Muscle of back (tissue), 11 donors: ENCODE data around the gene CYTH3. TPM values are rescaled to one million over a fixed set of nuclear protein-coding genes. Genes with fewer than 3 reads are reported as not detected.
"Not testable (repeated sequence)": the region's sequence is repeated elsewhere in the genome, so short reads cannot be mapped to it uniquely, and the experiment has no call there.

ENCODE experiments used
- DNase-seq, 3 donors: peaks; one replicate each; pipeline versions ENCODE4 v3.0.0 to v3.0.0-alpha.2; 2013
- polyA plus RNA-seq, 10 donors: library from polyadenylated mRNA; unstranded; fragments of 120-200 nt; gene quantifications; one replicate each; pipeline ENCODE4 v1.2.1, GENCODE V29; 2013; ENCODE audit not compliant: insufficient read length in 10 of 10

Gene CYTH3
- polyA plus RNA-seq, 10 donors, result 28.9 to 46.4 (median 32.9) TPM

GRCh38 chr7:6155596-6155995 is 116.8 kb downstream of the CYTH3 start:
- DNase-seq, result no peak

GRCh38 chr7:6154542-6155404 is 117.7 kb downstream of the CYTH3 start:
- DNase-seq, result no peak

DNA sequence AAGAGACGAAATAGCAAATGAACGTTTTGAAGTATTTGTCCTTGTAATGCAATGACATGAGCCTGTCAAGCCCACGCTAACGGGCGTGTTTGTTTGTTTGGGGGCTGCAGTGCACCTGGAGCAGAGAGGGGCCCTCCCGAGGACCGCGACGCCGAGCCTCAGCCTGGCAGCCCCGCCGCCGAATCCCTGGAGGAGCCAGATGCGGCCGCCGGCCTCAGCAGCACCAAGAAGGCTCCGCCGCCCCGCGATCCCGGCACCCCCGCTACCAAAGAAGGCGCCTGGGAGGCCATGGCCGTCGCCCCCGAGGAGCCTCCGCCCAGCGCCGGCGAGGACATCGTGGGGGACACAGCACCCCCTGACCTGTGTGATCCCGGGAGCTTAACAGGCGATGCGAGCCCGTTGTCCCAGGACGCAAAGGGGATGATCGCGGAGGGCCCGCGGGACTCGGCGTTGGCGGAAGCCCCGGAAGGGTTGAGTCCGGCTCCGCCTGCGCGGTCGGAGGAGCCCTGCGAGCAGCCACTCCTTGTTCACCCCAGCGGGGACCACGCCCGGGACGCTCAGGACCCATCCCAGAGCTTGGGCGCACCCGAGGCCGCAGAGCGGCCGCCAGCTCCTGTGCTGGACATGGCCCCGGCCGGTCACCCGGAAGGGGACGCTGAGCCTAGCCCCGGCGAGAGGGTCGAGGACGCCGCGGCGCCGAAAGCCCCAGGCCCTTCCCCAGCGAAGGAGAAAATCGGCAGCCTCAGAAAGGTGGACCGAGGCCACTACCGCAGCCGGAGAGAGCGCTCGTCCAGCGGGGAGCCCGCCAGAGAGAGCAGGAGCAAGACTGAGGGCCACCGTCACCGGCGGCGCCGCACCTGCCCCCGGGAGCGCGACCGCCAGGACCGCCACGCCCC is 118.5 kb downstream of the CYTH3 start:
- no peak for DNase-seq

DNA sequence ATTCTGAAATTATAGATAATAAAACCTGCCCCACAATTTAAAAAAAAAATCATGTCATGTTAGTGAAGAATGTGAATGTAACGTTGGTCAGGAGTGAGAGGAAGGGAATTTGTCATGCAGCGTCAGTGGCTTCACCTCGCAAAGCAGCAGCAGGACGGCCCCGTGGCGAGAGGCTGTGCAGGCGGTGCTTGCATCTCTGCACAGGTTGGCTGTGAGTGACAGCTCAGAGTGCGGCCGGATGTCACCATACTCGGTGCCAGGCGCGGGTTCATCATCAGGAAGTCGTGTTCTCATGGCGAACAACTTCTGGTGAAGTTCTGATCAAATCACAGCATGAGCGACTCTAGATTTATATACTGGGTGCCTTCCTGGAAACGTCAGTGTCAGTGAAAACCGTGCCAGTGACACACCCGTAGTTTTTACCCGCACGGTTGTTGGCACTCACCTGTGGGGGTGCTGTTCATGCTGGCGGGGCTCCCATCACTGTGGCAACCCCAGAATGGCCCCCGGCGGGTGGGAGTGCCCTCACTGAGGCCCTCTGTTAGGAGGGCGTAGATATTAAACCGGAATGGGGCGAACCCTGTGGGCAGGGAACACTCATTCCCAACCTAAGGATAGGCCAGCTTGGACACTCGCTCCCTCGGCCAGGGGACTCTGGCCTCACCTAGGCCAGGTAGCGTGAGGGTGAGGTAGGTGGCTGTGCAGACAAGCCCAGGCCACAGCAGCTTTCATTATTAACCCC is 120.3 kb downstream of the CYTH3 start:
- no peak for DNase-seq

DNA sequence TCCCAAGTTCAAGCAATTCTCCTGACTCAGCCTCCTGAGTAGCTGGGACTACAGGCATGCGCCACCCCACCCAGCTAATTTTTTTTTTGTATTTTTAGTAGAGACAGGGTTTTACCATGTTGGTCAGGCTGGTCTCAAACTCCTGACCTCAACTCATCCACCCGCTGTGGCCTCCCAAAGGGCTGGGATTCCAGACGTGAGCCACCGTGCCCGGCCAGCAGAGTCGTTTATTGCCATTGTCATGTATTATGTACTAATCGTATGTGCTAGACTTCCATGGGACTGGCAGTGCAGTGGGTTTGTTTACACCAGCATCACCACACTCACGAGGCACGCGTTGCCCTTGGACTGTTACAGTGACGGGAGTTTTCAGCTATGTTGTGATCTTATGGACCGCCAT is 120.9 kb downstream of the CYTH3 start:
- DNase-seq, result not testable (repeated sequence)

GRCh38 chr7:6149996-6150395 is 122.4 kb downstream of the CYTH3 start:
- no peak for DNase-seq

GRCh38 chr7:6148724-6149360 is 123.6 kb downstream of the CYTH3 start:
- DNase-seq, result no peak

DNA sequence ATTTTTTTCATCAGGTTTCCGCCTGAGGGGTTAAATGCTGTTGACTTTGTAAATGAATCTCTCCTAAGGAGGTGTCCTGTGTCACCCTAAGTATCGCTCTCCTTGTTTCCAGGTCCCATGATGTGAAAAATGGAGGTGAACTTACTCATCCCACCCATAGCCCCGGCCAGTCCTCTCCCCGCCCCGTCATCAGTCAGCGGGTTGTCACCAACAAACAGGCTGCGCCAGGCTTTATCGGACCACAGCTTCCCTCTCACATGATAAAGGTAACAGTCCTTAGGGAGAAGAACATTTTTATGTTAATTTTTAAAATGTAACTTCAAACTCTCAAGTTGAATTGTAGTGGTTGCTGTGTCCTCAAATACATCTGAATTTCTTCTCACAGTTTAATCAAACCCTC is 124.8 kb downstream of the CYTH3 start:
- DNase-seq, result no peak

GRCh38 chr7:6146666-6147065 is 125.8 kb downstream of the CYTH3 start:
- DNase-seq, result no peak

- DNase-seq, result no peak
Observed at GRCh38 chr7:6143997-6144396, 128.4 kb downstream of the CYTH3 start.

DNA sequence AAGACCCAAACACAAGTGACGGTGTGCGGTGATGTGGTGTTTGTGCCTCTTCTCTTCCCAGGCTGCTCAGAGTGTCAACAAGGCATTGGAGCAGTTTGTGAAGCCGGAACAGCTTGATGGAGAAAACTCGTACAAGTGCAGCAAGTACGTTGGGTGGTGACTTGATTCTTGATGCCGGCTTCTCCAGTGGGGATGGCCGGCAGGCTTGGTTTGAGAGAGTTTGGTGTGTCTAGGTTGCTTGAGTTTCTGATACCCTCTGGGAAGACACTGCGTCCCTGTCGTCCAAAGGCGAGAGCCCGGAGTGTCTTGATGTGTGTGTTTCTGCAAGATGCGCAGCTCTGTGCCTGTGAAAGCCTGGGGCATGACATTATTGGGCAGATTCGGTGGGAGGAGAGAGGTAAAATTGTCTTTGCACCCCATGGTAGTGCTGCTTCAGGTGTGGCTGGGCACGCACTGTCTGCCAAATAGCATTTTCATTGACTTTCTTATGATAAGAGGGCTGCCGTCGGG is 129.5 kb downstream of the CYTH3 start:
- no peak for DNase-seq

DNA sequence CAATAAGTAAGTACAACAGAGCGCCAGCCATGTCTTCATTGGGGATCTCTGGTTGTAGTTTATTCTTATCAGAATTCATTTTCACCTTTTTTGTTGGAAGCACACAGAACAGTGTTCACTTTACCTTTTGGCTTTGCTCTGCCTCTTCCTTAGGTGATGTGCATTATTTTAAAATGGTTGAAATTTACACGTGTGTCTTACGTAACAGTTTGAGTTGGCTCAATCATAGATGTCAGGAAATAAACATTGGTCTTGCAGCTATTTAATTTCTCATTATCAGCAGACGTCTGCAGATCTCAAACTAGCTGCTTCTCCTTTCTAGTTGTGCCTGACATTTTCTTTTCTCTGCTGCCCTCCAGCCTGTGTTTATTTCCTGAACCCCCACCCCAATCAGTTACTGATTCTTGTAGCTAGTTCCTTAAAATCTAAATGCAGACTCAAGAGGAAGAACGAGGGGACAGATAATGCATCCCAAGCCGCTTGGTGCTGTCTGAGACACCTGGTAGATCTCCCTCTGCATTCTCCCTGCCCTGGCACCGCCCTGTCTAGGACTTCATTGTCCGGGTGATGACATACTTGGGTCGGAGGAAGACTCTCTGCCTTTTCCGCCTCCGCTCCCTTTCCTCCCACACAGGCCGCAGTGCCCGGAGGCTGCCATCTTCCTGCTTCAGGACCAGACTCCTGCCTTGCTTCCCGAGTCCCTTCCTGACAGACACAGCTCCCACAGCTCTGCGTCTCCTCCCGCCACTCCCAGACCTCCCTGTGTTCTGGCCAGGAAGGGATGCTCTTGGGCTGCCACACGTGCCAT is 133.0 kb downstream of the CYTH3 start:
- peak in 1 of 3 donors; percentile 12 for DNase-seq

DNA sequence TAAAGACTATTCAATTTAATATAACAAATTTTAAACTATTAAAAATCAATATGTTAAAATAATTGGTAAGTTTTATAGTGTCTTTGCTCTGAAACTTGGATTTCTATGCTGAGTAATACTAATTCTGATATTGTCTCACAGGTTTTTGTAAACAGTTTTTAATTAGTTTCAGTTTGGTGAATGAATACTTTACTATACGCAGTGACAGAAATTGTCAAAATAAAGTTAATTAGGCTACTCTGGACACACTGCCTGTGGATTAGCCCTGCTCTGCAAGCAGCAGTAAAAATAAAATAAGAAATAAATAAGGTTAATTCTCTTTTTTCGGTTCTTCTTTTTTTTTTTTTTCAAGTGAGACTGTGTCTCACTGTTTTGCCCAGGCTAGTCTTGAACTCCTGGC is 135.9 kb downstream of the CYTH3 start:
- no peak for DNase-seq

- no peak for DNase-seq
Observed at GRCh38 chr7:6133249-6133648, 139.2 kb downstream of the CYTH3 start.

- no peak for DNase-seq
Observed at GRCh38 chr7:6130007-6130587, 142.3 kb downstream of the CYTH3 start.

GRCh38 chr7:6128205-6128604 is 144.2 kb downstream of the CYTH3 start:
- no peak for DNase-seq

DNA sequence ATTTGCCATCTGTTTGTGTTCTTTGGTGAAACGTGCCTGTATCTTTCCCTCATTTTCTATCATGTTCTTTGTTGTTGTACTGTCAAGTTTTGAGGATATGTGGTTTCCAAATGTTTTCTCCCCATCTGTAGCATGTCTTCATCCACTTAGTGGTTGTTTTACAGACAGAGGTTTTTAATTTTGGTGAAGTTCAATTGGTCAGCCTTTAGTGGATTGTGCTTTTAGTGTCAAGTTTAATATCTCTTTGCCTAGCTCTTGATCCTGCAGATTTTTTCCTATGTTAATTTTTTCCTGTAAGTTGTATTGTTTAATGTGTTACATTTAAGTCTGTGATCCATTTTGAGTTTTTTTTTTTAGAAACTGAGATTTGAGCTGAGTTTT is 145.3 kb downstream of the CYTH3 start:
- DNase-seq, result no peak

DNA sequence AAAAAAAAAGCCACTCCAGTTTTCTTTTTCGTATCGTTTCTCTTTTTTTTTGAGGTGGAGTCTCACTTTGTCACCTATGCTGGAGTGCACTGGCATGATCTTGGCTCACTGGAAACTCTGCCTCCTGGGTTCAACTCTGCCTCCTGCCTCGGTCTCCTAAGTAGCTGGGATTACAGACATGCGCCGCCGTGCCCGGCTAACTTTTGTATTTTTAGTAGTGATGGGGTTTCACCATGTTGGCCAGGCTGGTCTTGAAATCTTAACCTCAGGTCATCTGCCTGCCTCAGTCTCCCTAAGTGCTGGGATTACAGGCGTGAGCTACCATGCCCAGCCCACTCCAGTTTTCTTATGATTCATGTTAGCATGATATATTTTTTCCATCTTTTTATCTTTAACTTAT is 148.6 kb downstream of the CYTH3 start:
- DNase-seq, result no peak

DNA sequence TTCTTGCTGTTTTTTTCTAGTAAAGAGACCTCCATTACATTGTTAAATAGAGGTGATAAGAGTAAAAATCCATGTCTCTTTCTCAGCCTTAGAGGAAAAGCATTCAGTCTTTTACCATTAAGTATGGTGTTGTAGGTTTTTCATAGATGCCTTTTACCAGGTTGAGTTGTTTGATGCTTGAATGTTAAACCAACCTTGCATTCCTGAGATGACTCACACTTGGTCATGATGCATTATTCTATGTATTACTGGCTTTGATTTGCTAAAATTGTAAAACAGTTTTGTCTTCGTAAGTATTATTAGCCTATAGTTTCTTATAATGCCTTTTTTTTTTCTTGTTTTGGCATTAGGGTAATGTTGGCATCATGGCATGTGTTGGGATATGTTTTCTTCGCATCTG is 151.3 kb downstream of the CYTH3 start:
- no peak for DNase-seq

DNA sequence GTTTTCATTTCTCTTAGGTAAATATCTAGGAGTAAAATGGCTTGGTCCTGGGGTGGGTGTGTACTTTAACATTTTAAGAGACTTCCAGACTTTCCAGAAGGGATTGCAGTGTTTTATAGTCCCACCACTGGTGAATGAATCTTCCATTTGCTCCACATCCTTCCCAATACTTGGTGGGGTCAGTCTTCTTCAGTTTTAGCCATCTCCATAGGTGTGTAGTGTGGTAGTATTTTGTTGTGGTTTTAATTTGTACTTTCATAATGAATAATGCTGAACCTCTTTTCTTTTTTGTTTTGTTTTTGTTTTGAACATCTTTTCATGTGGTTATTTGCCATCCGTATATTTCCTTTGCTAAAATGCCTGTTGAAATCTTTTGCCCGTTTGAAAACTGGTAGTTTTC is 154.9 kb downstream of the CYTH3 start:
- no peak for DNase-seq
